ENCODE data around the gene TBC1D5.

TBC1D5 gene

GRCh38 chr3:17680530-17680929 is 61.9 kb downstream of the TBC1D5 start:
- no peak overlapping the region for H3K9ac ChIP-seq
- TF ChIP-seq CTCF (conservative IDR thresholded peaks at IDR 0.05; ENCODE audit: low read depth, low read length), result no peak
- no peak overlapping the region for H3K4me2 ChIP-seq
- no peaks in the 10 kb centered on the region for H3K79me2 ChIP-seq (ENCODE audit: insufficient read depth, low read depth)
- H3K4me1 ChIP-seq (ENCODE audit: low read depth, poor library complexity, severe bottlenecking), result no peaks in the 10 kb centered on the region
- H2AFZ ChIP-seq (ENCODE audit: low read depth), result no peak overlapping the region
- H3K4me3 ChIP-seq (IDR thresholded peaks at IDR 0.05; ENCODE audit: insufficient read depth, low read depth, low read length), result no peak overlapping the region
- no peaks in the 10 kb centered on the region for H3K27me3 ChIP-seq (ENCODE audit: insufficient read depth, low read depth)
- H3K27ac ChIP-seq, result no peak overlapping the region
- H3K36me3 ChIP-seq (ENCODE audit: insufficient read depth), result no peaks in the 10 kb centered on the region
- no peaks in the 10 kb centered on the region for H4K20me1 ChIP-seq (ENCODE audit: insufficient read depth)

GRCh38 chr3:17678116-17678741 is 64.2 kb downstream of the TBC1D5 start:
- no peak overlapping the region for H2AFZ ChIP-seq (ENCODE audit: low read depth)
- TF ChIP-seq CTCF (conservative IDR thresholded peaks at IDR 0.05; ENCODE audit: low read depth, low read length), result no peak
- H3K4me1 ChIP-seq (ENCODE audit: low read depth, poor library complexity, severe bottlenecking), result no peaks in the 10 kb centered on the region
- H4K20me1 ChIP-seq (ENCODE audit: insufficient read depth), result no peaks in the 10 kb centered on the region
- no peak overlapping the region for H3K4me2 ChIP-seq
- no peaks in the 10 kb centered on the region for H3K27me3 ChIP-seq (ENCODE audit: insufficient read depth, low read depth)
- H3K9ac ChIP-seq, result no peak overlapping the region
- H3K79me2 ChIP-seq (ENCODE audit: insufficient read depth, low read depth), result no peaks in the 10 kb centered on the region
- H3K27ac ChIP-seq, result no peak overlapping the region
- H3K36me3 ChIP-seq (ENCODE audit: insufficient read depth), result no peaks in the 10 kb centered on the region
- no peak overlapping the region for H3K4me3 ChIP-seq (IDR thresholded peaks at IDR 0.05; ENCODE audit: insufficient read depth, low read depth, low read length)

GRCh38 chr3:17674082-17674686 is 68.2 kb downstream of the TBC1D5 start:
- Histone ChIP-seq H3K79me2 (ENCODE audit: insufficient read depth, low read depth) (no peaks in the 10 kb centered on the region), H3K4me2 (no peak overlapping the region), H2AFZ (ENCODE audit: low read depth) (no peak overlapping the region), H4K20me1 (ENCODE audit: insufficient read depth) (no peaks in the 10 kb centered on the region), H3K36me3 (ENCODE audit: insufficient read depth) (no peaks in the 10 kb centered on the region), H3K4me3 (IDR thresholded peaks at IDR 0.05; ENCODE audit: insufficient read depth, low read depth, low read length) (no peak overlapping the region), H3K27ac (no peak overlapping the region), H3K9ac (no peak overlapping the region), H3K4me1 (ENCODE audit: low read depth, poor library complexity, severe bottlenecking) (no peaks in the 10 kb centered on the region), H3K27me3 (ENCODE audit: insufficient read depth, low read depth) (no peaks in the 10 kb centered on the region)
- no peak for TF ChIP-seq CTCF (conservative IDR thresholded peaks at IDR 0.05; ENCODE audit: low read depth, low read length)

DNA sequence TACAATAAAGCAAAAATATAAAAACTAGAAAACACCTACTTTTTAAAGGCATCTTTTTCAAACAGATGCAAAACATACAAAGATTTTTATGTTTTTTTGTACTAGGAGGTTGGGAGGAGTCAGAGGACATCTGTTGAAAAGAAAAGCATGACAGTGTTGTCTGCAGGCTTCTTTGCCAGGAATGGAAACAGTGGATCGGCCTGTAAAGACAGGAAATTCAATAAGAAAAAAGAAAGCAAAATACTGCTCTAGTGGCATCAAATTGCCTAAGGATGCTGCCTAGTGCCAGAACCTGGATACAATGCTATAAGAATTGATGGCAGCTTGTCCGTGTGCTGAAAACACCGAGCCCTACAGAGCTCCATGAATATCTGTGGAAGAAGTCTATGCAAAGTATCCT is 69.9 kb downstream of the TBC1D5 start:
- no peak overlapping the region for H3K4me2 ChIP-seq
- H3K27ac ChIP-seq, result no peak overlapping the region
- no peaks in the 10 kb centered on the region for H3K79me2 ChIP-seq (ENCODE audit: insufficient read depth, low read depth)
- no peaks in the 10 kb centered on the region for H3K36me3 ChIP-seq (ENCODE audit: insufficient read depth)
- H3K4me3 ChIP-seq (IDR thresholded peaks at IDR 0.05; ENCODE audit: insufficient read depth, low read depth, low read length), result no peak overlapping the region
- no peaks in the 10 kb centered on the region for H3K4me1 ChIP-seq (ENCODE audit: low read depth, poor library complexity, severe bottlenecking)
- no peaks in the 10 kb centered on the region for H3K27me3 ChIP-seq (ENCODE audit: insufficient read depth, low read depth)
- no peak overlapping the region for H2AFZ ChIP-seq (ENCODE audit: low read depth)
- no peak overlapping the region for H3K9ac ChIP-seq
- no peak for TF ChIP-seq CTCF (conservative IDR thresholded peaks at IDR 0.05; ENCODE audit: low read depth, low read length)
- H4K20me1 ChIP-seq (ENCODE audit: insufficient read depth), result no peaks in the 10 kb centered on the region
